ENCODE data around the gene TATDN2. TPM values are rescaled to one million over a fixed set of nuclear protein-coding genes. Genes with fewer than 3 reads are reported as not detected.

The TATDN2 gene
- 8.5 and 17.1 TPM in 2 replicates for total RNA-seq

DNA sequence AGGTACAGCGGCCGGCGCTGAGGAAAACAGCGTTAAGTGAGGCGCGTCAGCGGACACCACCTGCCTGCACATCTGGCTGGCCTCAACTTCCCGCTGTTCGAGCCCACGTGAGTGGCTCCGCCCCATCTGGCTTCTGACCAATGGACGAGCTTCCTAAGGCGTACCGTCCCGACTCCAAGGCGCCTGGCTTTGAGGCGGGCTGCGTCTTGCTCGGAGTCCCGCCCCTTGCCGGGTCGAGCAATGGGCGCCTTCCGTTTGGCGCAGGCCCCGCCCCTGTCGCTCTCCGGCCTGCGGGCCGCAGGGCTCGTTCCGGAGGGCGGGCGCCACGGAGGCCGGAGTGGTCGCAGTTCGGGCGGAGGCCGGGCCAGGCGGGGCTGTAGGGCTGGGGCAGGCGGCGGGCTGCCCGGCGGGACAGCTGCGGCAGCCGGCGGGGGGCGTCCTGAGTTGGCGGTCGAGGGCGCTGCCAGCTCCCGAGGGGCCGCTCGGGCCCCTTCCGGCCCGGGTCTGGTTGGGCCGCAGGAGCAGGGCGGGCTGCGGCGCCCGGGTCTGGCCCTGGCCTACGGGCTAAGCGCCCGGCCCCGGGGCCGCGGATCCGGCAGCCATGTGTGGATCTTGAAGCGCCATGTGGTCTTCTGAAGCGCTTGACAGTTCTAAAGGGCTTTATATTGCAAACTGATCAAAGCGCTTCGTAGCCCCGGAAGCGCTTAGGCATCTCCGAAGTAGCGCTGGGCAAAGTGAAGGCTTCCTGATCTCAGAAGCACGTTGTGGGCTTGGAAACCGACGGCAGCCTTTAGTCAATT lies at the start of gene TATDN2:
Gene TATDN2 (plus strand): TSS at position 276 of the 800 bp plus-strand sequence. CDS start 742 bp downstream, outside the sequence.

GRCh38 chr3:10292505-10293419 lies 44.5 kb downstream of the TATDN2 start, which contains the start of gene GHRL:
Gene GHRL (minus strand): TSS chr3:10292947. CDS start chr3:10290180, 2,767 bp downstream.

Other genes starting within 250 kb of the TATDN2 start
- gene FANCD2, start 222.0 kb upstream of the TATDN2 start, total RNA-seq: 2.4 TPM in 2 replicates
- gene FANCD2OS, start 140.2 kb upstream of the TATDN2 start, total RNA-seq: not detected in 2 replicates
- gene BRK1, start 132.8 kb upstream of the TATDN2 start, total RNA-seq: 65.8 and 109 TPM in 2 replicates
- 64.6 and 66.6 TPM in 2 replicates for gene VHL, start 106.7 kb upstream of the TATDN2 start, total RNA-seq
- 10.3 and 20.1 TPM in 2 replicates for gene IRAK2, start 83.5 kb upstream of the TATDN2 start, total RNA-seq
- not detected in 2 replicates for gene GHRL, start 44.5 kb downstream of the TATDN2 start, total RNA-seq
- gene SEC13, start 72.7 kb downstream of the TATDN2 start, total RNA-seq: 151 and 226 TPM in 2 replicates

All from nasal cavity respiratory epithelium epithelial cell of viscerocranial mucosa (primary cell).